Vagina (tissue), 2 donors: ENCODE measurements around the gene KRT28.

Experiments
- POLR2A ChIP-seq, 2 donors: fragments of 450-650 bp; IDR thresholded peaks; one replicate each; pipeline ENCODE4 v1.6.1; 2017; ENCODE audit warnings: antibody characterized with exemption in 2 of 2, mild to moderate bottlenecking in 2 of 2, moderate library complexity in 2 of 2
- POLR2AphosphoS5 ChIP-seq, 2 donors: sonication (generic); formaldehyde crosslinking; IDR thresholded peaks; one replicate each; pipeline ENCODE4 v1.9.0; 2017; ENCODE audit warnings: antibody characterized with exemption in 2 of 2, mild to moderate bottlenecking in 2 of 2, low read depth in 1 of 2; ENCODE audit not compliant: insufficient read depth in 1 of 2

- TF ChIP-seq POLR2A (IDR thresholded peaks at IDR 0.05) = no peak
- TF ChIP-seq POLR2AphosphoS5 (IDR thresholded peaks at IDR 0.05; ENCODE audit: insufficient read depth in 1 of 2, low read depth in 1 of 2) = no peak
These were observed 21.8 kb downstream of the KRT28 start for GRCh38 chr17:40777971-40778370.
